ENCODE data around the gene OR7A10. TPM values are rescaled to one million over a fixed set of nuclear protein-coding genes. Genes with fewer than 3 reads are reported as not detected.

Gene OR7A10
- total RNA-seq, 2 experiments from 2014 or later: not detected

GRCh38 chr19:14889994-14890642 is 41.4 kb upstream of the OR7A10 start:
- CTCF ChIA-PET (ENCODE audit: unreplicated experiment): no interaction called here

GRCh38 chr19:14886032-14886431 is 37.3 kb upstream of the OR7A10 start, which contains the start of gene OR7A17:
TSS of gene OR7A17 (minus strand) at chr19:14886132. CDS start at chr19:14881355, 4,777 bp downstream.
- H3K4me1 ChIP-seq (ENCODE audit: insufficient read depth, low read length, poor library complexity, severe bottlenecking): no peaks in the 10 kb centered on the region
- peaks cover 5% of the 10 kb centered on the region; the same call in 1 of the 2 replicates for H3K9me3 ChIP-seq (ENCODE audit: low read length)
- no peaks in the 10 kb centered on the region for H3K79me2 ChIP-seq (ENCODE audit: insufficient read depth, low read depth, low read length)
- H3K4me3 ChIP-seq (ENCODE audit: low read depth, low read length, poor library complexity, severe bottlenecking): no peak within 1 kb of the TSS
- intact Hi-C loops (cut with micrococcal nuclease; ENCODE audit: unreplicated experiment): no loop called here
- H3K27ac ChIP-seq (ENCODE audit: low read depth, low read length, poor library complexity, severe bottlenecking): no peak within 1 kb of the TSS
- no peaks in the 10 kb centered on the region for H4K20me1 ChIP-seq (ENCODE audit: insufficient read depth, low read length)
- POLR2A ChIA-PET: interaction anchor here (0.7 kb wide), 1 partner anchor 27 kb away, joined by 4 read pairs; no protein-coding TSS in a partner anchor
- BruUV-seq (replicated peaks): no TSS peak
- H3K4me2 ChIP-seq (ENCODE audit: low read length): no peak within 1 kb of the TSS
- no peak for DNase-seq (ENCODE audit: low spot score)
- no peaks in the 10 kb centered on the region for H3K9me2 ChIP-seq (ENCODE audit: insufficient read depth, low read length)
- CTCF ChIA-PET (ENCODE audit: unreplicated experiment): no interaction called here
- no peaks in the 10 kb centered on the region for H3K36me3 ChIP-seq (ENCODE audit: insufficient read depth, low read length)
- TF ChIP-seq EZH2phosphoT487 (IDR thresholded peaks at IDR 0.05; ENCODE audit: borderline replicate concordance, low read depth, low read length) (no peak), CTCF (conservative IDR thresholded peaks at IDR 0.05; ENCODE audit: low read length) (no peak)
- no peak within 1 kb of the TSS for H2AFZ ChIP-seq (ENCODE audit: low read length)

More at GRCh38 chr19:14889994-14890642, 41.4 kb upstream of the OR7A10 start:
- Histone ChIP-seq H4K20me1 (ENCODE audit: insufficient read depth, low read length) (no peaks in the 10 kb centered on the region), H3K27ac (ENCODE audit: low read depth, low read length, poor library complexity, severe bottlenecking) (no peak overlapping the region), H2AFZ (ENCODE audit: low read length) (no peak overlapping the region), H3K4me1 (ENCODE audit: insufficient read depth, low read length, poor library complexity, severe bottlenecking) (no peaks in the 10 kb centered on the region), H3K4me3 (ENCODE audit: low read depth, low read length, poor library complexity, severe bottlenecking) (no peak overlapping the region), H3K79me2 (ENCODE audit: insufficient read depth, low read depth, low read length) (no peaks in the 10 kb centered on the region), H3K9me3 (ENCODE audit: low read length) (peaks cover 5% of the 10 kb centered on the region; the same call in 1 of the 2 replicates), H3K9me2 (ENCODE audit: insufficient read depth, low read length) (no peaks in the 10 kb centered on the region), H3K4me2 (ENCODE audit: low read length) (no peak overlapping the region), H3K36me3 (ENCODE audit: insufficient read depth, low read length) (no peaks in the 10 kb centered on the region)
- no peak for TF ChIP-seq CTCF (conservative IDR thresholded peaks at IDR 0.05; ENCODE audit: low read length)
- TF ChIP-seq EZH2phosphoT487 (IDR thresholded peaks at IDR 0.05; ENCODE audit: borderline replicate concordance, low read depth, low read length): no peak
- BruUV-seq (replicated peaks): no TSS peak
- DNase-seq (ENCODE audit: low spot score): no peak
- intact Hi-C loops (cut with micrococcal nuclease; ENCODE audit: unreplicated experiment): loop anchor here (2.0 kb wide), 1 partner anchor 103 kb away; no protein-coding TSS in a partner anchor
- POLR2A ChIA-PET: no interaction called here

GRCh38 chr19:14871619-14872230 is 23.0 kb upstream of the OR7A10 start:
- intact Hi-C loops (cut with micrococcal nuclease; ENCODE audit: unreplicated experiment): no loop called here
- Histone ChIP-seq H3K79me2 (ENCODE audit: insufficient read depth, low read depth, low read length) (no peaks in the 10 kb centered on the region), H3K4me2 (ENCODE audit: low read length) (no peak overlapping the region), H3K36me3 (ENCODE audit: insufficient read depth, low read length) (no peaks in the 10 kb centered on the region), H3K9me3 (ENCODE audit: low read length) (no peaks in the 10 kb centered on the region), H2AFZ (ENCODE audit: low read length) (no peak overlapping the region), H4K20me1 (ENCODE audit: insufficient read depth, low read length) (no peaks in the 10 kb centered on the region), H3K9me2 (ENCODE audit: insufficient read depth, low read length) (no peaks in the 10 kb centered on the region), H3K4me1 (ENCODE audit: insufficient read depth, low read length, poor library complexity, severe bottlenecking) (no peaks in the 10 kb centered on the region), H3K4me3 (ENCODE audit: low read depth, low read length, poor library complexity, severe bottlenecking) (no peak overlapping the region), H3K27ac (ENCODE audit: low read depth, low read length, poor library complexity, severe bottlenecking) (no peak overlapping the region)
- peak; percentile 83 for TF ChIP-seq CTCF (conservative IDR thresholded peaks at IDR 0.05; ENCODE audit: low read length)
- TF ChIP-seq EZH2phosphoT487 (IDR thresholded peaks at IDR 0.05; ENCODE audit: borderline replicate concordance, low read depth, low read length): no peak
- CTCF ChIA-PET (ENCODE audit: unreplicated experiment): no interaction called here
- BruUV-seq (replicated peaks): no TSS peak
- POLR2A ChIA-PET: no interaction called here
- peak; percentile 39 for DNase-seq (ENCODE audit: low spot score)

Measured in OCI-LY7 (cell line).